OCI-LY3 (cell line): Measurements from ENCODE around the gene AKR1B1.

Source experiments
- H2AFZ ChIP-seq: fragments of 200-600, 300-600 bp; shearing (Covaris generic); 2 replicates; pipeline ENCODE4 v1.6.0; 2014; ENCODE audit warnings: antibody characterized with exemption, low read depth, low read length
- H3K27ac ChIP-seq: fragments of 200-600, 300-600 bp; sonication (generic); 2 replicates; pipeline ENCODE4 v1.5.1; 2014; ENCODE audit warnings: mild to moderate bottlenecking, low read length, moderate library complexity, mixed read lengths
- H3K27me3 ChIP-seq: fragments of 200-600, 300-600 bp; sonication (generic); 2 replicates; pipeline ENCODE4 v1.6.1; 2014; ENCODE audit warnings: low read depth, low read length, mixed read lengths
- H3K36me3 ChIP-seq: fragments of 200-600, 300-600 bp; sonication (generic); replicated peaks from 2 replicates; pipeline ENCODE3; 2014; ENCODE audit warnings: low read depth, low read length, mixed read lengths
- H3K4me1 ChIP-seq: fragments of 300-600, 200-600 bp; sonication (generic); 2 replicates; pipeline ENCODE4 v1.6.1; 2014; ENCODE audit warnings: low read length, mixed read lengths
- H3K4me2 ChIP-seq: fragments of 200-600, 300-600 bp; sonication (generic); 2 replicates; pipeline ENCODE4 v1.6.1; 2014; ENCODE audit warnings: low read length, mixed read lengths
- H3K4me3 ChIP-seq: fragments of 300-600, 200-600 bp; sonication (generic); 2 replicates; pipeline ENCODE4 v1.5.1; 2014; ENCODE audit warnings: antibody characterized with exemption, mild to moderate bottlenecking, low read length, moderate library complexity
- H3K79me2 ChIP-seq: fragments of 300-600, 200-600 bp; shearing (Covaris generic); 2 replicates; pipeline ENCODE4 v1.6.1; 2014; ENCODE audit warnings: mild to moderate bottlenecking, low read length, mixed read lengths
- H3K9ac ChIP-seq: fragments of 300-600, 200-600 bp; shearing (Covaris generic); 2 replicates; pipeline ENCODE4 v1.6.0; 2014; ENCODE audit warnings: mild to moderate bottlenecking, low read length, moderate library complexity
- H3K9me3 ChIP-seq: fragments of 200-600, 300-600 bp; shearing (Covaris generic); 2 replicates; pipeline ENCODE4 v1.6.1; 2014; ENCODE audit warnings: low read length, mixed read lengths; ENCODE audit not compliant: insufficient read depth
- H4K20me1 ChIP-seq: fragments of 200-600, 300-600 bp; sonication (generic); 2 replicates; pipeline ENCODE4 v1.6.1; 2016; ENCODE audit warnings: low read length, mixed read lengths; ENCODE audit not compliant: insufficient read depth
- CTCF ChIP-seq: fragments of 200-600, 300-600 bp; sonication (generic); IDR thresholded peaks from 2 replicates; pipeline ENCODE4 v1.5.1; 2014; ENCODE audit warnings: antibody characterized with exemption, low read length, low read depth
- EZH2phosphoT487 ChIP-seq: fragments of 200-600 bp; shearing (Covaris generic); IDR thresholded peaks from 2 replicates; pipeline ENCODE4 v1.6.1; 2018; ENCODE audit warnings: antibody characterized with exemption, mixed run types, low read depth

AKR1B1 gene

GRCh38 chr7:134470864-134471263, 12.0 kb upstream of the AKR1B1 start:
- H3K27me3 ChIP-seq, result no peaks in the 10 kb centered on the region
- no peak overlapping the region for H2AFZ ChIP-seq
- H3K9me3 ChIP-seq, result no peaks in the 10 kb centered on the region; the same call in 1 of the 2 replicates
- no peaks in the 10 kb centered on the region for H4K20me1 ChIP-seq
- H3K4me2 ChIP-seq, result no peak overlapping the region
- H3K36me3 ChIP-seq, result no peaks in the 10 kb centered on the region
- H3K4me3 ChIP-seq, result no peak overlapping the region
- no peaks in the 10 kb centered on the region for H3K79me2 ChIP-seq
- TF ChIP-seq EZH2phosphoT487 (no peak), CTCF (no peak)
- H3K9ac ChIP-seq, result no peak overlapping the region
- no peaks in the 10 kb centered on the region for H3K4me1 ChIP-seq
- H3K27ac ChIP-seq, result no peak overlapping the region

GRCh38 chr7:134469622-134470021, 10.7 kb upstream of the AKR1B1 start:
- Histone ChIP-seq H3K9me3 (peaks cover 10% of the 10 kb centered on the region; the same call in 1 of the 2 replicates), H3K27ac (no peak overlapping the region), H3K27me3 (no peaks in the 10 kb centered on the region), H2AFZ (no peak overlapping the region), H3K4me3 (no peak overlapping the region), H3K9ac (no peak overlapping the region), H3K36me3 (no peaks in the 10 kb centered on the region), H4K20me1 (no peaks in the 10 kb centered on the region), H3K4me2 (no peak overlapping the region), H3K79me2 (no peaks in the 10 kb centered on the region), H3K4me1 (no peaks in the 10 kb centered on the region)
- no peak for TF ChIP-seq EZH2phosphoT487
- TF ChIP-seq CTCF, result no peak

- Histone ChIP-seq H3K36me3 (peaks cover 3% of the 10 kb centered on the region), H3K27ac (no peak overlapping the region), H4K20me1 (no peaks in the 10 kb centered on the region), H3K9ac (no peak overlapping the region), H3K27me3 (no peaks in the 10 kb centered on the region), H3K79me2 (no peaks in the 10 kb centered on the region), H2AFZ (no peak overlapping the region), H3K9me3 (peaks cover 22% of the 10 kb centered on the region), H3K4me1 (no peaks in the 10 kb centered on the region), H3K4me2 (no peak overlapping the region), H3K4me3 (no peak overlapping the region)
- TF ChIP-seq CTCF, result no peak
- TF ChIP-seq EZH2phosphoT487, result no peak
Observed at GRCh38 chr7:134468475-134468874, 9.6 kb upstream of the AKR1B1 start.

- Histone ChIP-seq H3K4me2 (no peak overlapping the region), H3K9ac (no peak overlapping the region), H3K4me3 (no peak overlapping the region), H4K20me1 (no peaks in the 10 kb centered on the region), H3K36me3 (peaks cover 3% of the 10 kb centered on the region), H3K27ac (no peak overlapping the region), H3K27me3 (no peaks in the 10 kb centered on the region), H2AFZ (no peak overlapping the region), H3K9me3 (peaks cover 24% of the 10 kb centered on the region), H3K79me2 (no peaks in the 10 kb centered on the region), H3K4me1 (no peaks in the 10 kb centered on the region)
- TF ChIP-seq CTCF (no peak), EZH2phosphoT487 (no peak)
Observed at GRCh38 chr7:134468054-134468453, 9.2 kb upstream of the AKR1B1 start.
